Activated effector memory CD4-positive, alpha-beta T cell treated with Interleukin-2 at 50 U/mL for 16 hours (primary cell): ENCODE results near the gene INF2.
"Not testable (repeated sequence)": the region's sequence is repeated elsewhere in the genome, so short reads cannot be mapped to it uniquely, and the experiment has no call there.

Source experiments
- DNase-seq: peaks from one replicate; pipeline ENCODE4 v3.0.0-alpha.2; 2020

Gene INF2

DNA sequence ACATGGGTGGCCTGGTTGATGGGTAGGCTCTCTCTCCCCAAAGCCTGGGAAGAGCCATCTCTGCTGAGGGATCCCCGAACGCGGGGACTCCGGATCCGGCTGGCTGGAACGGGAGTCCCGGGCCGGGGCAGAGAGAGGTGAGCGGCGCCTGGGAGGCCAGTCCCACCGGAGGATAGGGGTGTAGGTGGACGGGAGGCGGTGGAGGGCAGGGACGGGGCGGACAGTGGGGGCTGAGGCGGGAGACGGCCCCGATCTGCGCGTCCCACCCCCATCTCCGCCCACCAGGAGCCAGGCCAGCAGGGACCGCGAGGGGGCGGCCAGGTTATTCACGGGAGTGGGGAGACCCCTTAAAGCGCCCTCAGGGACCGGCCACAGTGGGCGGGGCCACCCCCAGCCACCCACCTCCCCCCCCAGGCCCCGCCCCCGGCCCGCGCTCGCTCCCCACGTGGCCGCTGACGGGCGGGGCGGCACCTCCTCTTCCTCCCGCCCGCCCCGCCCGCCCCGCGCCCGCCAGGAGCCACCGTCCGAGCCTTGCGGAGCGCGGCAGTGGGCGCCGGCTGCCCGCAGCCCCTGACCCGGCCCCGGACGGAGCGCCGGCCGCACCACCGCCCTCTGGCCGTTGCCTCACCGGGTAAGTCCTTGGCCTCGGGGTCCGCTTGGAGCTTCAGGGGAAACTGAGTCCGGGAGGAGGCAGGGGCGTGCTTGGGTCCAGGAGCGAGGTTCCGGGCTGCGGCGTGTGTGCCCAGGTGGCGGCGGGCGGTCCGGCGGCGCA, at the start of gene INF2:
Gene INF2, plus strand, starts transcription at position 510 of the 772 bp plus-strand sequence. CDS start 11,748 bp downstream, outside the sequence.
- peak; percentile 38 for DNase-seq

- peak; percentile 23 for DNase-seq
Measured at GRCh38 chr14:104639885-104640548, 49.4 kb upstream of the INF2 start.

- DNase-seq: no peak
Measured at GRCh38 chr14:104640681-104641080, 48.7 kb upstream of the INF2 start.

GRCh38 chr14:104641753-104642539, 47.5 kb upstream of the INF2 start:
- DNase-seq: no peak

DNA sequence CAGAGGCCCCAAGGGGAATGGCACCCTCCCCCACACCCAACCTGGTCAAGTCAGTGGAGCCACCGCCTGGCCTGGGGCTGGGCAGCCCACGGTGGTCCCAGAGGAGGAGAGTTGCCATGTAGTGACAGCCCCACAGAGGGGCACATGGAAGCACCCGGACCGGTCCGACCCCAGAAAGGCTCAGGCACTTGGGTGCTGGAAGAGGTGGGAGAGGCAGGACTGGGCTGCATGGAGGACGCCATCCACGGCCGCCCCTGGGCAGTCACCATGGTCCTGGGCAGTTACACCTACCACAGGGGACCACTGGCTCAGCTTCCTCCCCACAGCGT, 46.9 kb upstream of the INF2 start:
- DNase-seq: no peak

DNA sequence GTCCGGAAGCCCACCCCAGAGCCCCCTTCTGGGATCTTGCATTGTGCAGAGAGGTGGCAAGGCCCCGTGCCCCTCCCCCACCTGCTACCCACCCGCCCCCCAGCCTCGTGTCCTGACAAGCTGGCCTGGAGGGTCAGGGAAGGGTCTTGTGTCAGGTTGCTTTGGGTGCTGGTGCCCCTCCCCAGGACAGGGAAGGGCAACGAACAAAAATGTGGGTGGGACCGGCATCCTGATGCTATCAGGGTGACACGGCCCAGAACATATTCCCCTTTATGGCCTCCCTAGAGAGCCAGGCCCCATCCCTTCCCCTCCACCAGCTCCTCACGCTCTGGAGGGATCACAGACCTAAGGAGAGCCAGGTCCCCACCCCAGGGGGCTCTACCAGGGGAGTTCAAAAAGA, 46.1 kb upstream of the INF2 start:
- DNase-seq: no peak

DNA sequence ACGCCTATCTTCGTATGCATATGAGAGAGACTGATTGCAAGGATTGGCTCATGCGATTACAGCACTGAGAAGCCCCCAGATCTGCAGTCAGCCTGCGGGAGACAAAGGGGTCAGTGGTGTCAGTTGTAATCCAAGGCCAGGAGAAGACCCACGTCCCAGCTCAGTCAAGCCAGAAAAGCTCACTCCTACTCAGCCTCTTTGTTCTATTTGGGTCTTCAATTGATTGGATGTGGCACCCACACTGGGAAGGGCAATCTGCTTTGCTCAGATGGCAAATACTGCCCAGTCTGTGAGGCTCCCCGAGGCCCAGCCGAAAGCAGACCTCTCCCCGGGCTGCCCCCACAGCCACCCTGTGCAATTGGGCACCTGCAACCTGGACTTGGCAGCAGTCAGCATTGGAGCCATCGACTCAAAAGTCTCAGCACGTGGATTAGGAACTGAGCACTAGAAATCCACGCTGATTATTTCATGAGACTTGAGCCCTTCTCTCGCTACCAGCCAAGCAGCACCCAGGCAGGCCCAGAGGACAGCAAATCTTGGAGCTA, 45.3 kb upstream of the INF2 start:
- DNase-seq: no peak

GRCh38 chr14:104644656-104645378, 44.6 kb upstream of the INF2 start:
- DNase-seq: no peak

GRCh38 chr14:104647467-104648043, 41.9 kb upstream of the INF2 start:
- no peak for DNase-seq

DNA sequence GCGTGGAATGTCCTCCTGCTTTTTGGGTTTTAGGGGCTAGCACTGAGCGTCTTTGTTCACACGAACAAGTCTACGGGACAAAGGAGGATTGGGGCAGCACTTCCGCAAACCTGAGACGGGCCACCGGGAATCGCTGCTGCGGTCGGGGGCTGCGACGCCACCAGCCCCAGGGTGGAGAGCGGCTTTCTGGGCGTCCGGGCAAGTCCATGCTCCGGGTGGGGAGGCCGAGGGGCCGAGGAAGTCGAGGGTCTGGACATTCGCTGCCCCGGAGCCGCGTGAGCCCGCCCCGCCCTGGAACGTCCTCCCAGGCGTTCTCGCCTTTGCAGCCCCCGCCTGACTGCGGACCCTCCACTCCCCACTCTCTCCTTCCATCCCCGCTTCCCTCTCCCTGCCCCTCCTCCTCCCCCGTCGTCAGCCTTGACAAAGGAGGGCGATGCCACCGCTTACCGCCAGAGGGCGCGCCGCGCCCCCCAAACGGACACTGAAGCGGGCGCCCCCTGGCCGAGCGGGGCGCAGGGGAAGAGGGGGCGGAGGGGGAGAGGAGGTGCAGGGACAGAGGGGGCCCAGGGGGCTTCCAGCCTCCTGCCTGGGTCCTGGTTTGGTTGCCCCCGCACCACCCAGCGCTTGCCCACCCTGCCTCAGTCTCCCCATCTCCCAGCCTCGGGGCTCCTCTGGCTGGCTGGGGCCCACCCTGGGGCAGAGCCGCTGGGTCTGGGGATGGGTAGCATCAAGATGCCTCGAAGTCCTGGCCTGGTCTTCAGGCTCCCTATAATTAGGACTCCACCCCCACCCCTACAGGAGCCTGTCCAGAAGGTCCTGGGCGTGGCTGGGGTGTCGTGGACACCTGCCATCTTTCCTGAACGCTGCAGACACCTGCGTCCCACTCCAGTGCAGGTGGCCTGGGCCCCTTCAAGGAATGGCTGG, 39.1 kb upstream of the INF2 start:
- DNase-seq: peak; percentile 42

DNA sequence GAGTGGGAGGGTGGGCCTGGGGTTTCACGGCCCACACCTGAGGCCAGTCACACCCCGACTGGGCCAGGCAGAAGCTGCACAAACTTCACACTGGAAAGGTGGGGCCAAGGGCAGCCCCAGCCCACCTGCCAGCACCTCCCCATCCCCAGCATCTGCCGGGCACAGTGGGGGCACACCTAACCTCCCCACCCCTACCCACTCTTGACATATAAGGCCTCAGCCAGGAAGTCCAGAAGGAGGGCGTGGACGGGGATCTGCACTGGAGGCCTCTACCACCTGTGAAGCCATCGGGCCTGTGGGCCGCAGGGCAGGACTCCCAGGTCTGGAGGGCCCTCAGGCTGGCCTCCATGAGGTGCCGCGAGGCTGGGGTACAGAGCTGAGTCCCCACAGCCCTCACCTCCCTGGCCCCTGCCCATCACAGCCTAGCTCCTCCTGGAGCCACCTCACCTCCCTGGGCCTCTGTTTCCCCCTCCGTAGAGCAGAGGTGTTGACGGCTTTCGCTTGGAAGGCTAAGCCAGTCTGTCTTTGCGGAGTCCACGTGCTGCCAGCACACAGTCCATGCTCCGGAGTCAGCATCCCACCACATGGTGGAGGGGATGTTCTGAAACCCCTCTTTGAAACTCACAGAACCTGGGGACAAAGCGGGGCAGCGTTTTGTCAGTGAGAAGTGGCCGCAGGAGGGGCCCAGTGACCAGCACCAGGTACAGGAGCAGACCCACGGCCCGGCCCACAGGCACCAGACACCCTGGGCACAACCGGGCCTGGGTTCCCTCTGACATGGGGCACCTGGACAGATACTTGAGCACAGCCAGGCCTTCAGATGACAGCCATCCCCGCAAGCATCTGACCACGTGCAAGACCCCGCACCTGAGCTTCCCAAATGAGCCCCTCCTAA, 38.2 kb upstream of the INF2 start:
- no peak for DNase-seq

GRCh38 chr14:104651876-104652260, 37.5 kb upstream of the INF2 start:
- DNase-seq: no peak

DNA sequence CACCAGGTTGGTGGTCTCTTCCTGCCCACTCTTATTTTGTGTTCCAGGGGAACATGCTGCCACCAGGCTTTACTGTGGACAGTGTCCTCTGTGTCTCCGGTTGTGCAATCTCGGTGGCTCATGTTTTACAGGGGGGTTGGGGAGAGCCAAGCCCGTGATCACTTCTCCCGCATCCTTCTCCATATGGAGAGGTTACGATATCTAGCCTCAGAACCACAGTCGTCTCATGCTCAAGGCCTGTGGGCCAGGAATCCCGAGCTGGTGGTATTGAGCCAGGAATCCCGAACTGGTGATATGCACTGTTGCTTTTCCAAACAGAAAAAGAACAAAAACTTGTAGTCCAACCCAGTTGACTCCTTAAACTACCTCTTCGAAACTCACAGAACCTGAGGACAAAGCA, 37.0 kb upstream of the INF2 start:
- DNase-seq: no peak

GRCh38 chr14:104653130-104653920, 36.1 kb upstream of the INF2 start:
- DNase-seq: not testable (repeated sequence)

DNA sequence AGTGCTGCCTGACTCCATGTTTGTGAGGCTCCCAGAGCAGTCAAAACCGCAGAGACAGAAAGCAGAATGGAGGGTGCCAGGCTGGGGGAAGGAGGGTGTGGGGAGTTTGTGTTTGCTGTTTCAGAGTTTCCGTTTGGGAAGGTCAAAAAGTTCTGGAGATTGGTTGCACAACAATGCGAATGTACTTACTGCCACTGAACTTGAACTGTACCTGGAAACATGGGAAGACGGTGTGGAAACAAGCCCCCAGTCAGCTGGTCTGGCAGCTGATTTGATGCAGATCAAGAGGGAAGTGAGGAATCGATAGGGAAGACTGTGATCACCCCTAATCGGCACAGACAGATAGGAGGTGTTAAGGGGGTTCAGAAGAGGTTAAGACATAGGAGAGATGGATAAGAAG, 35.3 kb upstream of the INF2 start:
- DNase-seq: no peak

DNA sequence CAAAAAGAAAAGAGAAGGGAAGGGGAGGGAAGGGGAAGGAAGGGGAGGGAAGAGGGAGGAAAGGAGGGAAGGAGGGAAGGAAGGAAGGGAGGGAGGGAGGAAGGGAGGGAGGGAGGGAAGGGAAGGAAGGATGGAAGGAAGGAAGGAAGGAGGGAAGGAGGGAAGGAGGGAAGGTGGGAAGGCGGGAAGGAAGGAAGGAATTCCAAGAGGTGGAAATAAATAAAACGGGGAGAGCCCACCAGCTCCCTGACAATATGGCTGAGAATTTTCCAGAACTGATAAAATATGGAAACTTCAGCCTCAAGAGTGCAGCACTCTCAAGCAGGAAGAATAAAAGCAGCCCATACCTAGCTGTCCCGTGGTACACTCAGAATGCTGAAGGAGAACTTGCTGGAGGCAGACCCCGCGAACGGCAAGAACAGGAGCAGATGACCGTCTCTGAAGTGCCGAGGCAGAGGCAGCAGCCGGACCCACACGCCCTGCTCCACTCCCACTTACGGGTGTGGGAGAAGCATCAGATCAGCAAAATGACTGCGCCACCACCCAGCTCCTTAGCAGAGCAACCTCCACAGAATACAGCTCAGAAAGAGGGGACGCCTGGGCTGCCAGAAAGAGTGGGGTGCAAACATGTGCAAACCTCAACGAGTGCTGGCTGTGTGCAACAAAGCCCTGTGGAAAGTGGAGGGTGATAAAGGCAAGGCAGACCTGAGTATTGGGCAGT, 34.1 kb upstream of the INF2 start:
- no peak for DNase-seq

DNA sequence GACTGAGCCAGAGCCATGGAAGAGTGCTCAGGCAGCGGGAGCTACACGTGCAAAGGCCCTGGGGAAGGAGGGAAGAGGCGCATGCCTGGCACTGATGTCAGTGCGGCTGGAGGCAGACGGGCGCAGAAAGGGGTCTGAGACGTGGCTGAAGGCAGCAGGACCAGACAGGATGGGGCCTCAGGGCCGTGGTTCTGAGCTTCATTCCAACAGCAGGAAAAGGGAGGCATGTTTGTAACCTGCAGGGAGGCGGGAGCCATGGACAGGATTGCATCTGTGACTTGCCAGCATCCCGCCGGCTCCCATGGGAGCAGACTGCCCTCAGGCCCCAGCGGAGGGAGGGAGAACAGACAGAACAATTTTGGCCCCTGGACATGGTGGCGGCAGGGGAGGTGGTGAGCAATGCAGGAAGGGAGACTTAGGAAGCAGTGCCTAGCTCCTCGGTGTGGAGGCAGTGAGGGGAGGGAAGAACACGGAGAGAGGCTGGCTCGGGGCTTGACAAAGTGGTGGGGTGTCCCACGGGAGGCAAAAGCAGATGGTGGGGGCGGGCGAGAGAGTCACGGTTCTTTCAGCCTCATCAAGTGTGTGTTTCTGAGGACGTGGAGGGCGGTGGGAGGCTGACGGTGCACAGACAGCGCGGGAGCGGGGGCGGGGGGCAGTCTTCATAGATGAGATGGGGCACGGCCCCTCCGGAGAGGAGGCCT, 33.3 kb upstream of the INF2 start:
- DNase-seq: no peak

- DNase-seq: no peak
Measured at GRCh38 chr14:104657101-104657524, 32.3 kb upstream of the INF2 start.
